HG03521 (cell line): Measurements from ENCODE around the gene PRKCB.

Experiments
- ATAC-seq: cut with Tn5 transposase; IDR thresholded peaks from one replicate; pipeline ENCODE4 v1.9.1; 2021; ENCODE audit warnings: mild to moderate bottlenecking, moderate library complexity; ENCODE audit not compliant: unreplicated experiment

PRKCB gene

GRCh38 chr16:24035127-24035842, 199.5 kb downstream of the PRKCB start:
- no peak for ATAC-seq

DNA sequence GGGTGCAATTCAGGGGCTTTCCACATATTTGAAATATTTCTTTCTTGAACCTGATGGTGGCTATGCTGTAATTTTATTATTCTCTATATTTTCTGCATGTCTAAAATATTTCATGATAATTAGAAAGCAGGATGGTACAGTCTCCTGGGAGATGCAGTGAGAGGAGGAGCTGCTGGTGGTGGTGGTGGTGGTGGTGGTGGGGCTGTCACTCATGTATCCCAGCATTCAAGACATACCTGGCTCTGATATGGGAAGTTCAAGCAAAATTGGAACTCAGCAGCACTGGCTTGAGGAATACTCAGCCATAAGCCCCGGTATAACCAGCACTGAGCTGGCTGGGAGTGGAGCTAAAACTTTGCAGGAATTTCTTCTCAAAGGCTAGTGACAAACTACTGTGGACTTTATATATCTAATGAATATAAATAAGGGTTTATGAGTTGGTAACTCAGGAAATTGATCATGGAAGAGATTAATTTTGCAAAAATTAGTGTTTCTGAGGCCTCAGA, 200.3 kb downstream of the PRKCB start:
- no peak for ATAC-seq

- no peak for ATAC-seq
Measured at GRCh38 chr16:24036614-24037013, 200.8 kb downstream of the PRKCB start.

DNA sequence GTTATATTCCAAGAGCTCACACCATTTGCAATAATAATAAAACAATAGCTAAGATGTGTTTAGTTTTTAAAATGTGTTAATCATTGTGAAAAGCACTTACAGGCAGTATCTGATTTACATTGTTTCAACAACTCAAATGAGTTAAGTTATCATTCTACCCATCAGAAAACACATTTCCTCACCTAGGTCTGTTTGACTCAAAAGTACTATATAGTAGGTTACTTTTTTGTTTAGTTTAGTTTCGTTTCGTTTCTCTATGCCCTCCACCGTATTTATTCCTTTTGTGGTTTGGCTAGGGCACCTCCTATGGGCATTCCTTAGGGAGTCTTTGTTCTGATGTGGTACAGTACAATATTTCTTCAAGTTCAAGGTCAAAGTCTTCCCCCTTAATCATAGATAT, 201.6 kb downstream of the PRKCB start:
- ATAC-seq = no peak

GRCh38 chr16:24041834-24042631, 206.2 kb downstream of the PRKCB start:
- no peak for ATAC-seq

- no peak for ATAC-seq
Measured at GRCh38 chr16:24044467-24044866, 208.7 kb downstream of the PRKCB start.

DNA sequence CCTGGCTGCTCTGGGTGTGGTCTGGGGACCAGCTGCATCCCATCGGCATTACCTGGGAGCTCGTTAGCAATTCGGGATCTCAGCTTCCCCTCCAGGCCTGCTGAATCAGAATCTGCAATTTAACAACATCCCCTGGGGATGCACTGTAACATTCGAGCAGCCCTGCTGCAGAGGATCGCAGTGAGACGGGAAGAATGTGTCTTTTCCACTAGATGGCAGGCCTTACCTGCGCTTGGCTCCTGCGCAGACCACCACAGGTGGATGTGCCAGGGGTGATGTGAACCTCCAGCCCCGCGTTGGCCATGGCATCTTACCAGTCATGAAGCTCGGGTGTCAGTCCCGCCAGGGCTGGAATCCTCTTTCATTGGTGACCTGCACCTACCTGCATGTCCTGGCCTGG, 209.9 kb downstream of the PRKCB start:
- ATAC-seq = no peak

DNA sequence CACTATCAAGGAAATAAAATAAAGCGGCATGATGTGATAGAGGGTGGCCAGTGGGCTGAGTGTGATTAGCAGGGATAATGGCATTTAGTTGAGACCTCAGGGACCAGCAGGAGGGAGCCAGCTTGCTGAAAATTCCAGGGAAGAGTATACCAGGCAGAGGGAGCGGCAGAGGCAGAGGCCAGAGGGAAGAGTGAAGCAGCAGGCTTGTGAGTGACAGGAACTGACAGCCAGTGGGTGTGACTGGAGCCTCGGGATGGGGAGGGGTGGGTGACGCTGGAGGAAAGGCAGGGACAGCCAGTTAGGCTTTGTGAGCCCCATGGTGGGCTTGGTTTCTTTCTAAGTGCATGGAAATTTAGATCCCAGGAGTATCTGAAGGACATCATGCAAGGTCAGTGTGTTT, 210.7 kb downstream of the PRKCB start:
- no peak for ATAC-seq

- no peak for ATAC-seq
Measured at GRCh38 chr16:24049113-24049512, 213.3 kb downstream of the PRKCB start.

DNA sequence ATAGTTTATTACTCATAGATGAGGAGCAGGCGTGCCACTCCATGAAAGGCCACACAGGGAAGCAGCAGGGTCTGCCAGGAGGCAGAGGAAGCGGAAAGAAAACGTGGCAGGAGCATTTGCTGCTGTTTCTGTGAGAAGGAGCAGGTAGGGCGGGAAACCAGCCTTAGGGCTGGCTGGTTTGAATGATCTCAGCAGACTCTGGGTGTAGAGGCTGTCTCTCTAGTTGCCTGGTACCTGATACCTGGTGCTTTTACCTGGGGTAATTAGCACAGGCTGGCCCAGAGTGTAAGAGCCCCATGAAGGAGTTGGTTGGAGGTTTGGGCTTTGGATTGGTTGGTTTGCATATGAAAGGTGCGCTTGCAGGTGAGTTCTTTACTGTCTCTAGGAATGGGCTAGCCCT, 215.3 kb downstream of the PRKCB start:
- ATAC-seq = no peak

DNA sequence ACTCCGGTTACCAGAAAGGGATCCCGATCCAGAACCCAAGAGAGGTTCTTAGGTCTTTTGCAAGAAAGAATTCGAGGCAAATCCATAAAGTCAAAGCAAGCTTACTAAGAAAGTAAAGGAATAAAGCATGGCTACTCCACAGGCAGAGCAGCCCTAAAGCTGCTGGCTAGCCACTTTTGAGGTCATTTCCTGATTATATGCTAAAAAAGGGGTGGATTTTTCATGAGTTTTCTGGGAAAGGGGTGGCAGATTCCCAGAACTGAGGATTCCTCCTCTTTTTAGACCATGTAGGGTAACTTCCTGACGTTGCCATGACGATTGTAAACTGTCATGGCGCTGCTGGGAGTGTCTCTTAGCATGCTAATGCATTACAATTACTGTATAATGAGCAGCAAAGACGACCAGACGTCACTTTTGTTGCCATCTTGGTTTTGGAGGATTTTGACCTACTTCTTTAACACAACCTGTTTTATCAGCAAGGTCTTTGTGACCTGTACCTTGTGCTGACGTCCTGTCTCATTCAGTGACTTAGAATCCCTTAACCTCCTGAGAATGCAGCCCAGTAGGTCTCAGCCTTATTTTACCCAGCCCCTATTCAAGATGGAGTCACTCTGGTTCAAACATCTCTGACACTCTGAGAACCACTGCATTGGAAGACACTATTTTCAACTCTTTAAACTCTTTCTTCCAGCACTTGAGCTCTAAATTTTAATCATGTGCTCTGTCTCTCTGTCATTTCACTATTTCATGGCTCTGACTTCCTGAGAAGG, 216.7 kb downstream of the PRKCB start:
- ATAC-seq = no peak

- ATAC-seq = no peak
Measured at GRCh38 chr16:24053099-24053946, 217.5 kb downstream of the PRKCB start.

DNA sequence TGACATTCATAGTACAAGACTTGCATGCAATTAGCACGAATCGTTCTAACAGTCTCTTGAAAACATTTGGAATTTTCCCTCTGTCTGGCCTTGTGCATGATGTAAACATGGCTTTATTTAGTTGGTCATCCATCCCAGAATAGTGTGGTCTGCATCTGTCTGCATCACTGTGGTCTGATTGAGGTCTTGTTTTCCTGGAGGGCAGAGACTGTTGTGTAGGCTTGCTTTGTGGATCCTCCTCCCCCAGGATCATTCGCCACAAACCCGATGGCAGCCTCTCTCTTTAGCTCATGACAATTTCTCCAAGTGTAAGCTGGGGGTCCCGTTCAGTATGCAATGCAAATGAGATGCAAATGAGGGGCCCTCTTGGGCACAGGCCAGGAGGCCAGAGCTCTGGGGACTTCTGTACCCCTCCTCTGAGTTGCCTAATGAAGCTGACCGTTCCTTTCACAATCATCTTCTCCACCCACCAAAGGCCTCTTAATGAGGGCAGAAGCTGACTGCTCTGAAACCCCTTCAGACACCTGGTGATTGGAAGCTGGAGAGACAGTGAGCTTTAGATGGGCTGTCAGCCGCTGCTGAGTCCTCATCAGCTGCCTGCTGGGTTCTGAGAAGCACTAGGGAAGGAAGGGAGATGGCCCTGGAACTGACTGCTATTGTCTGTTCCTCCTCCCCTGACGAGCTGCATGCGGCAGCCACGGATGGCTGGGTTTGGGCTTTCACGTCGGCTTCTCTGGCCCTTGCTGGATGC, 219.1 kb downstream of the PRKCB start:
- no peak for ATAC-seq

DNA sequence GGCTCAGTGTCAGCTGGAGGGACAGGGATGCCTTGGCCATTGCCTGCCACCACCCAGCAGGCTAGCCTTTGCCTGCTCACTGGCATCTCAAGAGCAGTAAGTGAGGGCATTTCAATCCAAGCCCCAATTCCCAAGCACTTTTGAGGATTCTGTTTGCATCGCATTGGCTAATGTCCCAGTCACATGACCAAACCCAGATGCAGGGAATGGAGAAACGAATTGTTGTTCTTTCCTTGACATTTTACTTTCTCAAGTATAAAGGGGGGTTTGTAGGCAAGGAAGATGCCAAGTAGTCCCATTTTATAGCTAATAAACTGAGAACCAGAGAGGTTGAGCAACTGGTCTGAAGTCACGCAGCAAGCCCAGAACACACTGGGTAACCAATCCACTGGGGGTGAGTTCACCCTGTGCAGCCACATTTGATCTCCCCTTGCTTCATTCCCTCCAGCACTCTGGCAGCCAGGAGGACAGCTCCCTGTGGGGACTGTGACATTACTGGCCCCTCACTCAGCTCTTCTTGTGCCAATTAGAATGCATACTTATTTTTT, 226.6 kb downstream of the PRKCB start:
- ATAC-seq = no peak

DNA sequence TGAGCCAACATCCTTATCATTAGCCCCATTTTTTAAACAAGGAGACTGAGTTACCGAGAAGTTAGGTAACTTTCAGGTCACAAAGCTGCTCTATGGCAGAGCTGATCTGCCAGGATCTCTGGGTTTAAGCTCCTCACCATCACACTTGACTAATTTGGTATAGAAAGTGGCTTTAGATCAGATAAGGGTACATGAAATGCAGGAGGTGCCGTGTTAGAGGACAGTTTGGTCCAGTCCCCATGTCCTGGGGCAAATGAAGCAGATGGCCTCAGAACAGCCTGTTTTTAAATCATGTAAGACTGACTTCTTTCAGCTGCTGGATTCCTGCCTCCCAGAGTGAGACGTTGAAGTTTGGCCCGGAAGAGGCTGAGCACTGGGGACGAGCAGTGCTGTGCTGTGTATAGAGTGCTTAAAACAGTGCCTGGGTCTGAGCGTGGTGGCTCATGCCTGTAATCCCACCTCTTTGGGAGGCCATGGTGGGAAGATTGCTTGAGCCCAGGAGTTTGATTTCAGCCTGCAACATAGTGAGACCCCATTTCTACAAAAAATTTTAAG, 233.3 kb downstream of the PRKCB start:
- no peak for ATAC-seq

- no peak for ATAC-seq
Measured at GRCh38 chr16:24070851-24071250, 235.1 kb downstream of the PRKCB start.

GRCh38 chr16:24071666-24072360, 236.0 kb downstream of the PRKCB start:
- ATAC-seq = no peak

DNA sequence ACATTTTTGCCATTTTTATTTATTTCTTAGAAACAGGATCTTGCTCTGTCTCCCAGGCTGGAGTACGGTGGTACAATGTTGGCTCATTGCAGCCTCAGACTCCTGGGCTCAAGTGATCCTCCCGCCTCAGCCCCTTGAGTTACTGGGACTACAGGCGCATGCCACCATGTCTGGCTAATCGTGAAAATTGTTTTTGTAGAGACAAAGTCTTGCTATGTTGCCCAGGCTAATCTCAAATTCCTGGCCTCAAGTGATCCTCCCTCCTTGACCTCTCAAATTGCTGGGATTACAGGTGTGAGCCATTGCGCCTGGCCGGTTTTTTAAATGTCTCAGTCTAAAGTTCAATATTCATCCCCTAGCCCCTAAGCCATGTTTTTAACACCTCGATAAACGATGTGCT, 237.5 kb downstream of the PRKCB start:
- no peak for ATAC-seq

DNA sequence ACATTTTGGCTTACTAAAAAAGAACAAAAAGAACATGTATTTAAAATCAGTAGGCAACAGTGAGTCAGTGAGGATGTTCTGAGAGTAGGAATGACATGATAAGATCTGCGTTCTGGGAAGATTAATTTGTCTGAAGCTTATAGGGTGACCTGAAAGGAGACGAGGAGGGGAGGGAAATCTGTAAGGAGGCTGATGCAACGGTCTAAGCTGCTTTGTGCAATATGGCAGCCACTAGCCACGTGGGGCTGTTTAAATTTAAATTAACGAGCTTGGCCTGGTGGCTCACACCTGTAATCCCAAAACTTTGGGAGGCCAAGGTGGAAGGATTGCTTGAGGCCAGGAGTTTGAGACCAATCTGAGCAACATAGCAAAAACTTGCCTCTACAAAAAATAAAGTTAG, 238.8 kb downstream of the PRKCB start:
- ATAC-seq = no peak
